Mesenchymal stem cell (in vitro differentiated cells and primary cell): ENCODE results near the gene FAM117B.

ENCODE experiments used
- DNase-seq: peaks from one replicate; pipeline ENCODE4 v3.0.0-alpha.2; 2013
- H2AFZ ChIP-seq: one replicate; pipeline ENCODE4 v1.6.1; 2013; ENCODE audit warnings: low read depth, mild to moderate bottlenecking, control low read depth, inconsistent platforms, low read length, moderate library complexity
- H2AK5ac ChIP-seq: 2 replicates; pipeline ENCODE4 v1.6.1; 2013; ENCODE audit warnings: low read length, moderate library complexity, mild to moderate bottlenecking, inconsistent platforms; ENCODE audit not compliant: severe bottlenecking
- H2BK120ac ChIP-seq: one replicate; pipeline ENCODE4 v1.6.1; 2013; ENCODE audit warnings: low read depth, mild to moderate bottlenecking, inconsistent platforms, low read length, moderate library complexity
- H2BK12ac ChIP-seq, 2 experiments: one replicate each; pipeline ENCODE4 v1.6.1; 2013; ENCODE audit warnings: inconsistent platforms in 2 of 2, low read length in 2 of 2, mild to moderate bottlenecking in 2 of 2, moderate library complexity in 2 of 2, control low read depth in 1 of 2
- H2BK15ac ChIP-seq: one replicate; pipeline ENCODE4 v1.6.1; 2013; ENCODE audit warnings: mild to moderate bottlenecking, low read depth, inconsistent platforms; ENCODE audit not compliant: poor library complexity, severe bottlenecking
- H2BK5ac ChIP-seq: 2 replicates; pipeline ENCODE4 v1.6.1; 2013; ENCODE audit warnings: low read depth, mild to moderate bottlenecking, low read length, control low read depth, inconsistent platforms; ENCODE audit not compliant: poor library complexity, severe bottlenecking
- H3K14ac ChIP-seq, 2 experiments: one replicate each; pipeline ENCODE4 v1.6.1; 2013; ENCODE audit warnings: inconsistent platforms in 2 of 2, low read length in 2 of 2, control low read depth in 1 of 2, mild to moderate bottlenecking in 1 of 2, moderate library complexity in 1 of 2
- H3K18ac ChIP-seq, 2 experiments: one replicate each; pipeline ENCODE4 v1.6.1; 2013; ENCODE audit warnings: inconsistent platforms in 2 of 2, low read length in 2 of 2, control low read depth in 1 of 2, low read depth in 1 of 2, mild to moderate bottlenecking in 1 of 2
- H3K23ac ChIP-seq, 2 experiments: one replicate each; pipeline ENCODE4 v1.6.1; 2013; ENCODE audit warnings: inconsistent platforms in 2 of 2, low read length in 2 of 2, mild to moderate bottlenecking in 2 of 2, moderate library complexity in 2 of 2, control low read depth in 1 of 2
- H3K27ac ChIP-seq: 2 replicates; pipeline ENCODE4 v1.5.1; 2013; ENCODE audit warnings: mild to moderate bottlenecking, moderate library complexity, low read length, control low read depth, inconsistent platforms; ENCODE audit not compliant: poor library complexity, severe bottlenecking
- H3K27me3 ChIP-seq, 2 experiments: 2 replicates each; pipeline versions ENCODE4 v1.6.1 to v1.7.0; 2013; ENCODE audit warnings: low read length in 2 of 2, mild to moderate bottlenecking in 2 of 2, moderate library complexity in 2 of 2, control low read depth in 1 of 2, inconsistent platforms in 1 of 2; ENCODE audit not compliant: control insufficient read depth in 1 of 2, insufficient read depth in 1 of 2
- H3K36me3 ChIP-seq, 2 experiments: 2 replicates each; pipeline versions ENCODE4 v1.6.1 to v1.7.0; 2013; ENCODE audit warnings: low read length in 2 of 2, control low read depth in 1 of 2, inconsistent platforms in 1 of 2, low read depth in 1 of 2, mild to moderate bottlenecking in 1 of 2; ENCODE audit not compliant: insufficient read depth in 2 of 2, control insufficient read depth in 1 of 2
- H3K4ac ChIP-seq, 2 experiments: one replicate each; pipeline ENCODE4 v1.6.1; 2013; ENCODE audit warnings: inconsistent platforms in 2 of 2, low read length in 2 of 2, mild to moderate bottlenecking in 2 of 2, moderate library complexity in 2 of 2, control low read depth in 1 of 2, low read depth in 1 of 2
- H3K4me1 ChIP-seq: 2 replicates; pipeline ENCODE4 v1.6.1; 2013; ENCODE audit warnings: low read depth, low read length, control low read depth; ENCODE audit not compliant: control insufficient read depth, insufficient read depth
- H3K4me2 ChIP-seq: 2 replicates; pipeline ENCODE4 v1.6.1; 2013; ENCODE audit warnings: low read length, mild to moderate bottlenecking, inconsistent platforms; ENCODE audit not compliant: poor library complexity, severe bottlenecking
- H3K4me3 ChIP-seq, 2 experiments: 2 replicates each; pipeline versions ENCODE4 v1.5.1 to v1.7.0; 2013; ENCODE audit warnings: low read length in 2 of 2, mild to moderate bottlenecking in 2 of 2, control low read depth in 1 of 2, low read depth in 1 of 2; ENCODE audit not compliant: insufficient read depth in 1 of 2
- H3K79me1 ChIP-seq: replicated peaks from 2 replicates; pipeline ENCODE4 v1.6.1; 2013; ENCODE audit warnings: mild to moderate bottlenecking, control low read depth, low read length, inconsistent platforms; ENCODE audit not compliant: poor library complexity, severe bottlenecking
- H3K9ac ChIP-seq: 2 replicates; pipeline ENCODE4 v1.7.0; 2013; ENCODE audit warnings: mild to moderate bottlenecking, low read length, moderate library complexity
- H3K9me3 ChIP-seq: 2 replicates; pipeline ENCODE4 v1.7.0; 2013; ENCODE audit warnings: mild to moderate bottlenecking, low read length; ENCODE audit not compliant: control insufficient read depth
- H4K8ac ChIP-seq: one replicate; pipeline ENCODE4 v1.6.1; 2013; ENCODE audit warnings: inconsistent platforms, mild to moderate bottlenecking, low read length, moderate library complexity
- H4K91ac ChIP-seq: one replicate; pipeline ENCODE4 v1.6.1; 2013; ENCODE audit warnings: mild to moderate bottlenecking, low read length, inconsistent platforms
- WGBS: methylation state at CpG from one replicate; pipeline ENCODE4 v1.1.7; 2013; ENCODE audit warnings: mixed read lengths; 5-methylcytosine and 5-hydroxymethylcytosine counted together

FAM117B gene

DNA sequence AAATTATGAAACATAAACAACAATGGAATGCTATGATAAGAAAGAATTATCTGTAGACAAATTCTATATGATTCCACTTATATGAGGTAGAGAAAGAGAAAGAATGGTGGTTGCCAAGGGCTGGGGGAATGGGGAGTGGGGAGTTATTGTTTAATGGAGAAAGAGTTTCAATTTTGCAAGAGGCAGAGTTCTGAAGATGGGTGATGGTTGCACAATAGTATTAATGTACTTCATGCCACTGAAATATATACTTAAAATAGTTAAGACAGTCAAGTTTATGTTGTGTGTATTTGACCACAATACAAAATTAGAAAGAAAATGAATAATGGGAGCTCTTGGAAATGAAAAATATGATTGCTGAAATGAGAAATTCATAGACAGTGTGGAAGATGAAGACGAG lies 22.6 kb upstream of the FAM117B start:
- Histone ChIP-seq H3K4ac (no peak overlapping the region), H2AK5ac (no peak overlapping the region), H3K23ac (no peak overlapping the region), H3K9me3 (no peaks in the 10 kb centered on the region), H2BK15ac (no peak overlapping the region), H2AFZ (no peak overlapping the region), H3K27me3 (no peaks in the 10 kb centered on the region), H4K8ac (no peak overlapping the region), H3K18ac (no peak overlapping the region), H3K79me1 (no peaks in the 10 kb centered on the region), H2BK120ac (no peak overlapping the region), H3K9ac (no peak overlapping the region), H2BK5ac (no peak overlapping the region), H2BK12ac (no peak overlapping the region), H3K27ac (no peak overlapping the region), H3K4me1 (no peaks in the 10 kb centered on the region), H3K4me3 (no peak overlapping the region), H3K14ac (no peak overlapping the region), H4K91ac (no peak overlapping the region), H3K36me3 (no peaks in the 10 kb centered on the region), H3K4me2 (no peak overlapping the region)
- 95% methylated on average over 1 of the region's 1 CpG for WGBS
- DNase-seq: no peak

DNA sequence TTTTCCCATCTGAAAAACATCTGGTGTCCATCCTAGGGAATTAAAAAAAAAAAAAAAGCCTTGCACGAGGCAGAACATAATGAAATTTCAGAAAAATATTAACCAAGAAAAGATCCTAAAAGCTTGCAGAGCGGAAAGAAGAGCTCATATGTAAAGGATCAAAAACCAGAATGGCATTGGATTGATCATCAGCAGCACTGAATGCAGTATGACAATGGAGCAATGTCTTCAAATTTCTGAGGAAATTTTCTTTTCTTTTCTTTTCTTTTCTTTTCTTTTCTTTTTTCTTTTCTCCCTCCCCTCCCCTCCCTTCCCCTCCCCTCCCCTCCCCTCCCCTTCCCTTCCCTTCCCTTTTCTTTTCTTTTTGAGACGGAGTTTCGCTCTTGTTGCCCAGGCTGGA lies 21.3 kb upstream of the FAM117B start:
- no peak overlapping the region for H4K8ac ChIP-seq
- no peak overlapping the region for H2BK120ac ChIP-seq
- H3K23ac ChIP-seq: no peak overlapping the region
- H3K14ac ChIP-seq: no peak overlapping the region
- DNase-seq: no peak
- no peaks in the 10 kb centered on the region for H3K36me3 ChIP-seq
- H3K4me1 ChIP-seq: no peaks in the 10 kb centered on the region
- no peaks in the 10 kb centered on the region for H3K9me3 ChIP-seq
- H3K27ac ChIP-seq: no peak overlapping the region
- H3K27me3 ChIP-seq: no peaks in the 10 kb centered on the region
- H3K4ac ChIP-seq: no peak overlapping the region
- no peak overlapping the region for H3K9ac ChIP-seq
- 100% methylated on average over 2 of the region's 4 CpGs for WGBS
- H3K79me1 ChIP-seq: no peaks in the 10 kb centered on the region
- H3K4me2 ChIP-seq: no peak overlapping the region
- H2BK15ac ChIP-seq: no peak overlapping the region
- no peak overlapping the region for H2AK5ac ChIP-seq
- H2BK5ac ChIP-seq: no peak overlapping the region
- no peak overlapping the region for H3K4me3 ChIP-seq
- no peak overlapping the region for H2AFZ ChIP-seq
- H4K91ac ChIP-seq: no peak overlapping the region
- no peak overlapping the region for H3K18ac ChIP-seq
- H2BK12ac ChIP-seq: no peak overlapping the region

DNA sequence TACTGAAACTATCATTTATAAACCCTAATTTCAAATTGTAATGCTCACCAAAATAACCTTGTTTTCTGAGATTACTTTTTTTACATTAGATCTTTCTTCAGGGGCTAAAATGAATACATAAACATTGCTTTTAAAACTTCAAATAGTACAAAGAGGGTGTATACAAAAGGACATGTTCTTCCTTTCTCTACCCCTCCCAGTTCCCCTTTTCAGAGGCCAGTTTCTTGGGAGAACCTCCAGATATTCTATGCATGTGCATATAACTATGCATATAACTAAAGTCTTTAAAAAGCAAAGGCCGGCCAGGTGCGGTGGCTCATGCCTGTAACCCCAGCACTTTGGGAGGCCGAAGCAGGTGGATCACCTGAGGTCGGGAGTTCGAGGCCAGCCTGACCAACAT lies 10.6 kb upstream of the FAM117B start:
- H2AK5ac ChIP-seq: no peak overlapping the region
- H3K4me1 ChIP-seq: no peaks in the 10 kb centered on the region
- H3K79me1 ChIP-seq: no peaks in the 10 kb centered on the region
- no peak overlapping the region for H3K14ac ChIP-seq
- no peak overlapping the region for H2BK5ac ChIP-seq
- no peak overlapping the region for H2BK120ac ChIP-seq
- H3K23ac ChIP-seq: no peak overlapping the region
- H3K18ac ChIP-seq: no peak overlapping the region
- no peak overlapping the region for H3K9ac ChIP-seq
- H2BK12ac ChIP-seq: no peak overlapping the region
- no peak for DNase-seq
- H3K4me3 ChIP-seq: no peak overlapping the region
- H2BK15ac ChIP-seq: no peak overlapping the region
- H4K8ac ChIP-seq: no peak overlapping the region
- H4K91ac ChIP-seq: no peak overlapping the region
- H3K36me3 ChIP-seq: no peaks in the 10 kb centered on the region
- no peak overlapping the region for H3K4ac ChIP-seq
- H3K27ac ChIP-seq: no peak overlapping the region
- no peak overlapping the region for H3K4me2 ChIP-seq
- no peaks in the 10 kb centered on the region for H3K9me3 ChIP-seq
- H2AFZ ChIP-seq: no peak overlapping the region
- WGBS: 100% methylated on average over 2 of the region's 5 CpGs
- no peaks in the 10 kb centered on the region for H3K27me3 ChIP-seq

DNA sequence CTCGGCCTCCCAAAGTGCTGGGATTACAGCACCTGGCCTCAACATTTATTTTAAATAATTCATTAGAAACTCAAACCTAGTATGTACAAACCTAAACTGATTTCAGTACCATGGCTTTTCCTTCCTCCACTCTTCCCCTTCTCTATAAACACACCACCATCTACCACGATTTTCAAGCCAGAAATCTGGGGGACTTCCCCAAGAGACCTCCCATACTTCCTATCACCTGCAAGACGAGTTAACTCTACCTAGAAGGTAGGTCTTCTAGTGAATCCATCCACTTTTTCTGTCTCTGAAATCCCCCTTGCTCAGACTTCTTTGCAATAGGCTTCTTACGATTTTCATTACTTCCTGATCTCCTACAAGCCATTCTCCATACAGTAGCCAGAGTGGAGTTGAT lies 7.7 kb upstream of the FAM117B start:
- Histone ChIP-seq H3K14ac (no peak overlapping the region), H3K27ac (no peak overlapping the region), H2BK15ac (no peak overlapping the region), H2BK120ac (no peak overlapping the region), H3K4me3 (no peak overlapping the region), H4K8ac (no peak overlapping the region), H3K79me1 (no peaks in the 10 kb centered on the region), H3K36me3 (no peaks in the 10 kb centered on the region), H3K4me2 (no peak overlapping the region), H2AK5ac (no peak overlapping the region), H3K9me3 (no peaks in the 10 kb centered on the region), H3K23ac (no peak overlapping the region), H2BK5ac (no peak overlapping the region), H3K18ac (no peak overlapping the region), H2AFZ (no peak overlapping the region), H3K27me3 (no peaks in the 10 kb centered on the region), H3K4me1 (no peaks in the 10 kb centered on the region), H2BK12ac (no peak overlapping the region), H3K9ac (no peak overlapping the region), H4K91ac (no peak overlapping the region), H3K4ac (no peak overlapping the region)
- WGBS: 79% methylated on average over 4 of the region's 4 CpGs
- no peak for DNase-seq
